Esophagus muscularis mucosa (tissue), 4 donors: ENCODE data around the gene PLB1.

Experiments used
- CTCF ChIP-seq, 3 experiments: fragments of 200-600 bp in 2 of 3; fragments of 450-650 bp in 1 of 3; sonication (generic) in 2 of 3; IDR thresholded peaks; one replicate each; pipeline ENCODE4 v1.5.1; 2017 to 2019; ENCODE audit warnings: antibody characterized with exemption in 3 of 3, mild to moderate bottlenecking in 2 of 3, moderate library complexity in 1 of 3
- EP300 ChIP-seq: sonication (generic); formaldehyde crosslinking; IDR thresholded peaks from one replicate; pipeline ENCODE4 v1.6.1; 2017; ENCODE audit warnings: antibody characterized with exemption
- POLR2A ChIP-seq: fragments of 450-650 bp; IDR thresholded peaks from one replicate; pipeline ENCODE4 v1.6.1; 2017; ENCODE audit warnings: antibody characterized with exemption, moderate library complexity, mild to moderate bottlenecking, low read depth
- POLR2AphosphoS5 ChIP-seq, 2 donors: sonication (generic); formaldehyde crosslinking; IDR thresholded peaks; one replicate each; pipeline ENCODE4 v1.6.1; 2017; ENCODE audit warnings: antibody characterized with exemption in 2 of 2

GRCh38 chr2:28642796-28643195 is 146.9 kb downstream of the PLB1 start:
- TF ChIP-seq EP300 (no peak), CTCF (IDR thresholded peaks at IDR 0.05) (no peak), POLR2AphosphoS5 (IDR thresholded peaks at IDR 0.05) (no peak), POLR2A (no peak)
